ENCODE measurements around the gene SLC15A4. TPM values are rescaled to one million over a fixed set of nuclear protein-coding genes. Genes with fewer than 3 reads are reported as not detected.

SLC15A4 gene
- total RNA-seq, 2 donors from 2014 or later = 28.2 to 39.5 TPM

GRCh38 chr12:128766738-128767501, 56.8 kb downstream of the SLC15A4 start:
- Mint-ChIP-seq H3K36me3 (ENCODE audit: low read depth) (no peaks in the 10 kb centered on the region), H3K4me1 (no peaks in the 10 kb centered on the region), H3K27me3 (ENCODE audit: insufficient read depth) (peaks cover 12% of the 10 kb centered on the region), H3K4me3 (no peak overlapping the region), H3K9me3 (no peaks in the 10 kb centered on the region), H3K27ac (no peak overlapping the region)
- WGBS, 2 experiments (ENCODE audit: insufficient coverage in 1 of 2, insufficient read length in 1 of 2) = 76 to 80% methylated on average over 10 to 12 of the region's 12 CpGs
- H3K36me3 ChIP-seq (ENCODE audit: control insufficient read depth, insufficient read depth, low read length) = no peaks in the 10 kb centered on the region
- DNase-seq = peak; percentile 42
- H3K27me3 ChIP-seq (ENCODE audit: control insufficient read depth, insufficient read depth, low read length, poor library complexity, severe bottlenecking) = peaks cover 14% of the 10 kb centered on the region
- no peak overlapping the region for H3K27ac ChIP-seq (ENCODE audit: low read depth, low read length)
- H3K4me3 ChIP-seq (ENCODE audit: low read length) = no peak overlapping the region
- no peaks in the 10 kb centered on the region for H3K9me3 ChIP-seq (ENCODE audit: control insufficient read depth, low read length)
- H3K9ac ChIP-seq (ENCODE audit: extremely low read depth, low read length, poor library complexity, severe bottlenecking) = no peak overlapping the region
- TF ChIP-seq CTCF (conservative IDR thresholded peaks at IDR 0.05) = no peak
- H3K4me1 ChIP-seq (ENCODE audit: control insufficient read depth, insufficient read depth, low read length) = no peaks in the 10 kb centered on the region

- Histone ChIP-seq H3K27me3 (ENCODE audit: control insufficient read depth, insufficient read depth, low read length, poor library complexity, severe bottlenecking) (peaks cover 14% of the 10 kb centered on the region), H3K9ac (ENCODE audit: extremely low read depth, low read length, poor library complexity, severe bottlenecking) (no peak overlapping the region), H3K36me3 (ENCODE audit: control insufficient read depth, insufficient read depth, low read length) (no peaks in the 10 kb centered on the region), H3K4me3 (ENCODE audit: low read length) (no peak overlapping the region), H3K9me3 (ENCODE audit: control insufficient read depth, low read length) (no peaks in the 10 kb centered on the region), H3K4me1 (ENCODE audit: control insufficient read depth, insufficient read depth, low read length) (no peaks in the 10 kb centered on the region), H3K27ac (ENCODE audit: low read depth, low read length) (no peak overlapping the region)
- no peak for TF ChIP-seq CTCF (conservative IDR thresholded peaks at IDR 0.05)
- no peak for DNase-seq
- Mint-ChIP-seq H3K27ac (no peak overlapping the region), H3K9me3 (no peaks in the 10 kb centered on the region), H3K4me1 (no peaks in the 10 kb centered on the region), H3K4me3 (no peak overlapping the region), H3K36me3 (ENCODE audit: low read depth) (no peaks in the 10 kb centered on the region), H3K27me3 (ENCODE audit: insufficient read depth) (peaks cover 12% of the 10 kb centered on the region)
- 96 to 100% methylated on average over 7 to 9 of the region's 9 CpGs for WGBS, 2 experiments (ENCODE audit: insufficient coverage in 1 of 2, insufficient read length in 1 of 2)
These were observed 60.4 kb downstream of the SLC15A4 start for GRCh38 chr12:128763395-128763794.

- no peak for TF ChIP-seq CTCF (conservative IDR thresholded peaks at IDR 0.05)
- Mint-ChIP-seq H3K9me3 (peaks cover under 1% of the 10 kb centered on the region), H3K27ac (no peak overlapping the region), H3K36me3 (ENCODE audit: low read depth) (no peaks in the 10 kb centered on the region), H3K4me1 (no peaks in the 10 kb centered on the region), H3K27me3 (ENCODE audit: insufficient read depth) (peaks cover 6% of the 10 kb centered on the region), H3K4me3 (no peak overlapping the region)
- no peak for DNase-seq
- Histone ChIP-seq H3K9ac (ENCODE audit: extremely low read depth, low read length, poor library complexity, severe bottlenecking) (no peak overlapping the region), H3K4me3 (ENCODE audit: low read length) (no peak overlapping the region), H3K9me3 (ENCODE audit: control insufficient read depth, low read length) (no peaks in the 10 kb centered on the region), H3K36me3 (ENCODE audit: control insufficient read depth, insufficient read depth, low read length) (no peaks in the 10 kb centered on the region), H3K27me3 (ENCODE audit: control insufficient read depth, insufficient read depth, low read length, poor library complexity, severe bottlenecking) (peaks cover under 1% of the 10 kb centered on the region), H3K27ac (ENCODE audit: low read depth, low read length) (no peak overlapping the region), H3K4me1 (ENCODE audit: control insufficient read depth, insufficient read depth, low read length) (no peaks in the 10 kb centered on the region)
- WGBS, 2 experiments (ENCODE audit: insufficient coverage in 1 of 2, insufficient read length in 1 of 2) = 66 to 87% methylated on average over 2 to 4 of the region's 4 CpGs
These were observed 62.4 kb downstream of the SLC15A4 start for GRCh38 chr12:128761379-128761790.
